ENCODE results near the gene TBX6. TPM values are rescaled to one million over a fixed set of nuclear protein-coding genes. Genes with fewer than 3 reads are reported as not detected.

Gene TBX6
- total RNA-seq, 1 experiment from 2014 or later = 1.4 TPM

DNA sequence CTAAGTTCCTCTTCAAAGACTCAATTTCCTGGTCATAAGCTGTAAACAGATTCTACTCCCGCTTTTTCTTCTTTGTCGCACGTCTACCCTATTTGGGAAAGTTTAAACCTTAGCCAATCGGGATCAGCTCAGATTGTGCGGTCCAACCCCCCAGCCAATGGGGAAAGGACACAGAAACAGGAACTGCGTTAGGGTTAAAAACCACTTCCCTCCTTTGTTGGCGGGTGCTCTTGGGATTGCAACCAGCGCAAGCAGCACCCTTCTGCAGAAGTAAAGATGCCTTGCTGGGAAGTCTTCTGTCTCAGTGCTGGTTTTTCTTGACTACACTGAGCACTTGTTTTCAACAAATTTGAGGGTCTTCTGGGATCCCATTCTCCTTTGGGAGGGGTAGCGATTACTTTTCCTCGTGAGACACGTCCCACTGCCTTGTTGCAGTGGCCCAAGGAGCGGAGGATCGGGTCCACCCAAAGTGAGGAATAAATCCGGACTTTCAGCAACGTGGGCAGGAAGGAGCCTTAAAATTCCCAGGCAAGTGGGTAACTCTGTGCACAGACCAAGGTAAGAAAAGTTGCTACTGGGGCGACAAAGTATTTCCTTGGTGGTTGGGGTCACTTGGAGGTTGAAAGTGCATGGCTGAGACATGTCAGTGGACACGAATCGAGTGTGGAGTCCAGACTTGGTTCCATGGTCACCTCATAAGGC lies 5.3 kb upstream of the TBX6 start:
- H4K20me1 ChIP-seq (ENCODE audit: insufficient read depth) = no peaks in the 10 kb centered on the region
- peak; percentile 94 for TF ChIP-seq CBX3 (IDR thresholded peaks at IDR 0.05; ENCODE audit: low read depth)
- TF ChIP-seq CEBPB (IDR thresholded peaks at IDR 0.05; ENCODE audit: low read depth) = no peak
- peaks cover 5 to 27% of the 10 kb centered on the region in 2 experiments for H3K4me1 ChIP-seq (ENCODE audit: control insufficient read depth in 1 of 2, insufficient read depth in 2 of 2, low read length in 2 of 2)
- peaks cover 3 to 18% of the 10 kb centered on the region in 2 experiments; a peak in 2 of 4 replicates for H3K9me3 ChIP-seq (ENCODE audit: control insufficient read depth in 1 of 2, insufficient read depth in 1 of 2, low read depth in 1 of 2, low read length in 2 of 2)
- intact Hi-C loops (cut with micrococcal nuclease) = no loop called here
- DNase-seq (ENCODE audit: low read depth, low spot score) (no peak), ATAC-seq (no peak)
- no peaks in the 10 kb centered on the region for H3K27me3 ChIP-seq (ENCODE audit: insufficient read depth, low read length)
- H3K79me2 ChIP-seq (ENCODE audit: insufficient read depth, low read length) = no peaks in the 10 kb centered on the region
- H3K9me2 ChIP-seq (ENCODE audit: insufficient read depth) = no peaks in the 10 kb centered on the region
- CTCF ChIA-PET = no interaction called here
- H3K4me2 ChIP-seq (ENCODE audit: low read length) = peak overlapping the region; percentile 51
- no peak overlapping the region for H3K4me3 ChIP-seq (replicated peaks in 1 of 2; ENCODE audit: low read depth in 1 of 2, low read length in 2 of 2)
- BruUV-seq (replicated peaks) = no TSS peak
- no peak overlapping the region for H2AFZ ChIP-seq (ENCODE audit: low read depth, low read length, poor library complexity, severe bottlenecking)
- peak overlapping the region; percentile 51; the same call in 1 of the 2 replicates for H3K27ac ChIP-seq (ENCODE audit: low read depth, low read length)
- POLR2A ChIA-PET = no interaction called here
- RAD21 ChIA-PET (ENCODE audit: low non-redundant PET in 1 of 2, low total read pairs in 2 of 2, uncharacterized antibody in 2 of 2, unreplicated experiment in 2 of 2) = no interaction called here
- no peaks in the 10 kb centered on the region for H3K36me3 ChIP-seq (ENCODE audit: control insufficient read depth in 1 of 2, insufficient read depth in 2 of 2, low read length in 2 of 2)
- H3K9ac ChIP-seq (ENCODE audit: low read length) = no peak overlapping the region

DNA sequence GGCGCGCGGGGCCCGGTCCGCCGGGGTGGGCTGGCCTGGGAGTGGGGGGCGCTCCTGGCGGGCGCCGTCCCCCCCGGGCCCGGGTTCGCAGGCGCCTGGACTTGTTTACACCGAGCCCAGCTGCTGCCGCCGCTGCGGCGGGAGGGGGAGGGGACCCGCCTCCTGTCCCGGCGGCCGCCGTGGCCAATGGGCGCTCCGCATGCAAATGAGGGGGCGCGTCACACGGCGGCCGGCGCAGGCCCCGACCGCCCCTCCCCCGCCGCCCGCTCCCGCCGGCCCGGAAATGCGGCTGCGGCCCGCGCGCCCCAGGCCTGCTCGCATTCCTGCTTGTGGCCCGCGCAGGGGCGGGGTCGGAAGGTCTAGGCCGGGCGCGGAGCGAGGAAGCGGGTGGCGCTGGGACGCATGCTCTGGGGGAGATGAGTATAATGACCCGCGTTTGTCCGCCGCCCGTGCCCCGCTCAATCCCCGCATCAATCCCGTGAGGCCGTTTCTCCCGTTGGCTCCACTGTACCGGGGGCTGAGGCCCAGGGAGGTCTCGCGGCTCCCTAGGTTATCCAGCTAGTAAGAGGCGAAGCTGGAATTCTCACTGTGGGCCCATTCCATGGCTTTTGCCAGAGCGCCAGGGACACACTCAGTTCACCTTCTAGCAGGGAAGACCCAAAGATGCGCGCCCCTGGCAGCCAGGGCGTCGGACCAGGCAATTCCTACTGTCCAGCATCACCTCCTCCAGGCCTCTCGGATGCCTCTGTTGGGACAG lies 4.6 kb upstream of the TBX6 start, which contains the start of gene YPEL3:
TSS of gene YPEL3 (minus strand) at position 109 of the 757 bp plus-strand sequence. CDS start 731 bp downstream, outside the sequence.
- no peak for DNase-seq (ENCODE audit: low read depth, low spot score)
- Histone ChIP-seq H3K9me2 (ENCODE audit: insufficient read depth) (no peaks in the 10 kb centered on the region), H3K4me2 (ENCODE audit: low read length) (peak within 1 kb of the TSS; percentile 56), H4K20me1 (ENCODE audit: insufficient read depth) (no peaks in the 10 kb centered on the region), H3K4me3 (replicated peaks in 1 of 2; ENCODE audit: low read depth in 1 of 2, low read length in 2 of 2) (peak within 1 kb of the TSS; percentile 23 to 33; a peak in 2 of 4 replicates), H3K27me3 (ENCODE audit: insufficient read depth, low read length) (no peaks in the 10 kb centered on the region), H2AFZ (ENCODE audit: low read depth, low read length, poor library complexity, severe bottlenecking) (no peak within 1 kb of the TSS), H3K4me1 (ENCODE audit: control insufficient read depth in 1 of 2, insufficient read depth in 2 of 2, low read length in 2 of 2) (peaks cover 5 to 33% of the 10 kb centered on the region in 2 experiments), H3K9me3 (ENCODE audit: control insufficient read depth in 1 of 2, insufficient read depth in 1 of 2, low read depth in 1 of 2, low read length in 2 of 2) (peaks cover 3 to 18% of the 10 kb centered on the region in 2 experiments; a peak in 2 of 4 replicates), H3K9ac (ENCODE audit: low read length) (peak within 1 kb of the TSS; percentile 32; the same call in 1 of the 2 replicates), H3K79me2 (ENCODE audit: insufficient read depth, low read length) (no peaks in the 10 kb centered on the region), H3K36me3 (ENCODE audit: control insufficient read depth in 1 of 2, insufficient read depth in 2 of 2, low read length in 2 of 2) (no peaks in the 10 kb centered on the region), H3K27ac (ENCODE audit: low read depth, low read length) (peak within 1 kb of the TSS; percentile 51; the same call in 1 of the 2 replicates)
- TSS peak; percentile 53 for BruUV-seq (replicated peaks)
- ATAC-seq = peak; percentile 29
- ChIA-PET RAD21 (ENCODE audit: low non-redundant PET in 1 of 2, low total read pairs in 2 of 2, uncharacterized antibody in 2 of 2, unreplicated experiment in 2 of 2) (no interaction called here), CTCF (no interaction called here), POLR2A (no interaction called here)
- no peak for TF ChIP-seq ZNF274 (IDR thresholded peaks at IDR 0.05; ENCODE audit: low read depth, low read length)
- TF ChIP-seq POLR2AphosphoS5 (IDR thresholded peaks at IDR 0.05; ENCODE audit: low read depth, low read length) = 0 out of 2 replicates have a peak, but pooled peaks have one; percentile 24
- TF ChIP-seq ZFX (IDR thresholded peaks at IDR 0.05) = peak; percentile 31; the same call in 1 of the 2 replicates
- intact Hi-C loops (cut with micrococcal nuclease) = no loop called here

All from HCT116 (cell line).